A673 (cell line): ENCODE results near the gene FGF12. TPM values are rescaled to one million over a fixed set of nuclear protein-coding genes. Genes with fewer than 3 reads are reported as not detected.

ENCODE experiments used
- BruUV-seq: library from RNA; stranded (reverse); fragments of 400-500 nt; replicated peaks from 2 replicates; lab custom pipeline; 2021; lab: Mats Ljungman, UMichigan
- CTCF ChIA-PET: fragments of 300-600 bp; sonication (Branson Sonifier 250); formaldehyde crosslinking; loops from one replicate; lab custom pipeline; 2022; ENCODE audit warnings: antibody characterized with exemption; lab: Charles Lee
- POLR2A ChIA-PET: fragments of 300-600 bp; sonication (Branson Sonifier 250); formaldehyde crosslinking; loops from one replicate; lab custom pipeline; 2022; ENCODE audit warnings: antibody characterized with exemption; ENCODE audit not compliant: low non-redundant PET; lab: Charles Lee
- DNase-seq: peaks from one replicate; pipeline ENCODE4 v3.0.0-alpha.2; 2015; ENCODE audit warnings: low spot score
- H3K27ac ChIP-seq: fragments of 200-600 bp; sonication (generic); 2 replicates; pipeline ENCODE4 v1.5.1; 2016; ENCODE audit warnings: mixed run types, low read depth, mild to moderate bottlenecking, mixed read lengths, antibody characterized with exemption, low read length; ENCODE audit not compliant: poor library complexity, severe bottlenecking
- H3K27me3 ChIP-seq: fragments of 200-600 bp; sonication (generic); replicated peaks from 2 replicates; pipeline ENCODE4 v1.6.1; 2017; ENCODE audit warnings: mixed run types, low read depth, mild to moderate bottlenecking, mixed read lengths, antibody characterized with exemption, low read length; ENCODE audit not compliant: insufficient read depth, poor library complexity
- H3K36me3 ChIP-seq: fragments of 200-600 bp; sonication (generic); 2 replicates; pipeline ENCODE4 v1.6.1; 2016; ENCODE audit warnings: mixed run types, mild to moderate bottlenecking, mixed read lengths, antibody characterized with exemption, low read length; ENCODE audit not compliant: insufficient read depth, poor library complexity, severe bottlenecking
- H3K4me1 ChIP-seq: fragments of 200-600 bp; sonication (generic); 2 replicates; pipeline ENCODE4 v1.6.1; 2017; ENCODE audit warnings: mixed run types, mild to moderate bottlenecking, mixed read lengths, antibody characterized with exemption, low read length; ENCODE audit not compliant: insufficient read depth, poor library complexity, severe bottlenecking
- H3K4me3 ChIP-seq: fragments of 200-600 bp; sonication (generic); 2 replicates; pipeline ENCODE4 v1.5.1; 2016; ENCODE audit warnings: low read depth, mixed run types, mild to moderate bottlenecking, mixed read lengths, low read length; ENCODE audit not compliant: poor library complexity, severe bottlenecking
- H3K9me3 ChIP-seq: fragments of 200-600 bp; sonication (generic); 2 replicates; pipeline ENCODE4 v1.6.1; 2016; ENCODE audit warnings: mixed run types, low read depth, mild to moderate bottlenecking, mixed read lengths, antibody characterized with exemption, low read length; ENCODE audit not compliant: poor library complexity, severe bottlenecking
- CTCF ChIP-seq: fragments of 300-800, 200-600 bp; sonication (generic); conservative IDR thresholded peaks from 2 replicates; pipeline ENCODE4 v1.5.1; 2017; ENCODE audit warnings: low read depth, mild to moderate bottlenecking, antibody characterized with exemption, low read length, moderate library complexity, mixed read lengths
- EZH2 ChIP-seq: fragments of 200-600 bp; sonication (generic); IDR thresholded peaks from 2 replicates; pipeline ENCODE4 v1.6.1; 2017; ENCODE audit warnings: borderline replicate concordance, low read depth, mild to moderate bottlenecking, mixed read lengths, antibody characterized with exemption, low read length; ENCODE audit not compliant: poor library complexity, severe bottlenecking
- intact Hi-C: fragments of 100-400 bp; cut with micrococcal nuclease; formaldehyde crosslinking; loops from one replicate; pipeline ENCODE4 v1.10.0; 2022; ENCODE audit not compliant: unreplicated experiment
- total RNA-seq: library from RNA; stranded (reverse); gene quantifications from 2 replicates; pipeline ENCODE4 v1.2.3, GENCODE V29; 2021

Gene FGF12
- total RNA-seq, 1 experiment from 2014 or later: 2.3 TPM

GRCh38 chr3:192655040-192655439 is 72.3 kb downstream of the FGF12 start:
- no TSS peak for BruUV-seq
- Histone ChIP-seq H3K9me3 (no peaks in the 10 kb centered on the region), H3K27ac (no peak overlapping the region), H3K36me3 (no peaks in the 10 kb centered on the region), H3K4me3 (no peak overlapping the region), H3K27me3 (no peaks in the 10 kb centered on the region), H3K4me1 (no peaks in the 10 kb centered on the region)
- intact Hi-C loops: no loop called here
- no peak for DNase-seq
- TF ChIP-seq CTCF (no peak), EZH2 (no peak)
- ChIA-PET CTCF (no interaction called here), POLR2A (no interaction called here)

- no peaks in the 10 kb centered on the region for H3K27me3 ChIP-seq
- no peaks in the 10 kb centered on the region for H3K9me3 ChIP-seq
- no peaks in the 10 kb centered on the region for H3K36me3 ChIP-seq
- H3K27ac ChIP-seq: no peak overlapping the region
- intact Hi-C loops: no loop called here
- POLR2A ChIA-PET: no interaction called here
- no peak overlapping the region for H3K4me3 ChIP-seq
- TF ChIP-seq CTCF (no peak), EZH2 (no peak)
- no peaks in the 10 kb centered on the region for H3K4me1 ChIP-seq
- BruUV-seq: no TSS peak
- DNase-seq: no peak
- CTCF ChIA-PET: no interaction called here
These were observed 73.5 kb downstream of the FGF12 start for GRCh38 chr3:192653862-192654261.

- no peaks in the 10 kb centered on the region for H3K9me3 ChIP-seq
- CTCF ChIA-PET: no interaction called here
These were observed 74.6 kb downstream of the FGF12 start for GRCh38 chr3:192652727-192653126.

More at GRCh38 chr3:192652727-192653126, 74.6 kb downstream of the FGF12 start:
- H3K4me3 ChIP-seq: no peak overlapping the region
- intact Hi-C loops: no loop called here
- no peaks in the 10 kb centered on the region for H3K27me3 ChIP-seq
- POLR2A ChIA-PET: no interaction called here
- H3K36me3 ChIP-seq: no peaks in the 10 kb centered on the region
- peak; percentile 2 for DNase-seq
- no peak overlapping the region for H3K27ac ChIP-seq
- BruUV-seq: no TSS peak
- H3K4me1 ChIP-seq: no peaks in the 10 kb centered on the region
- TF ChIP-seq CTCF: no peak
- no peak for TF ChIP-seq EZH2
